Measurements from ENCODE around the gene KARS1.
"Not testable (repeated sequence)": the region's sequence is repeated elsewhere in the genome, so short reads cannot be mapped to it uniquely, and the experiment has no call there.

KARS1 gene

DNA sequence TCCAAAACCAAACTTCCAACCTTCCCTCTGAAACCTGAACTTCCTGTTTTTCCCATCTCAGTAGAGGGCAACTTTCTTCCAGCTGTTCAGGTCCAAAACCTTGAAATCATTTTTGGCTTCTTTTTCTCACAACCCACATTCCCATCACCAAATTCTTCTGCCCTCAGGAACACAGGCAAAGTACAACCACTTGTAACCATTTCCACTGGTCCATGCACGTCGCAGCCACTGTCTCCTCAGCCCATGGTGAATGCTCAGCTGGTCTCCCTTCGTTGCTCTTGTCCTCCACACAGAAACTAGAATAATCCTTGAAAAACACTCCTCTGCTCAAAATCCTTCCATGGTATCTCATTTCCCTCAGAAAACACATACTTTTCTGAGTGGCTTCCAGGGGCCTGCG, 20.7 kb downstream of the KARS1 start:
- FAIRE-seq = no peak
- no peak for DNase-seq (ENCODE audit: low spot score)

DNA sequence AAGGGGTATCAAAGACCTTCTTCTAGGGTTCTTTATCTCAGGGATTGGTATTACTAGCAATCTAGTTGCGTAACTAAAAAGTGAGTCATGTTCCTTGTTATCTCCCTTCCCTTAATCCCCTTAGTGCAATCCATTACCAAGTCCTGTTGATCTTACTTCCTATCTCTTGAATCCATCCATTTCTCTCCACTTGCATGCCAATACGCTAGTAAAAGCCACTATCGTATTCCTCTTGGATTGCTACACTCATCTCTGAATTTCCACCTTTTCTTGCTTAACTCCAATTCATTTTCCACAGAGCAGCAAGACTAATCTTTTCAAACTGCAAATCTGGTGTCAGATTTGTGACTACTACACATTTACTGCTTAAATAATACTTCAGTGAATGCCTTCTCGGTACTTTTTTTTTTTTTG, 22.5 kb downstream of the KARS1 start:
- FAIRE-seq = no peak

DNA sequence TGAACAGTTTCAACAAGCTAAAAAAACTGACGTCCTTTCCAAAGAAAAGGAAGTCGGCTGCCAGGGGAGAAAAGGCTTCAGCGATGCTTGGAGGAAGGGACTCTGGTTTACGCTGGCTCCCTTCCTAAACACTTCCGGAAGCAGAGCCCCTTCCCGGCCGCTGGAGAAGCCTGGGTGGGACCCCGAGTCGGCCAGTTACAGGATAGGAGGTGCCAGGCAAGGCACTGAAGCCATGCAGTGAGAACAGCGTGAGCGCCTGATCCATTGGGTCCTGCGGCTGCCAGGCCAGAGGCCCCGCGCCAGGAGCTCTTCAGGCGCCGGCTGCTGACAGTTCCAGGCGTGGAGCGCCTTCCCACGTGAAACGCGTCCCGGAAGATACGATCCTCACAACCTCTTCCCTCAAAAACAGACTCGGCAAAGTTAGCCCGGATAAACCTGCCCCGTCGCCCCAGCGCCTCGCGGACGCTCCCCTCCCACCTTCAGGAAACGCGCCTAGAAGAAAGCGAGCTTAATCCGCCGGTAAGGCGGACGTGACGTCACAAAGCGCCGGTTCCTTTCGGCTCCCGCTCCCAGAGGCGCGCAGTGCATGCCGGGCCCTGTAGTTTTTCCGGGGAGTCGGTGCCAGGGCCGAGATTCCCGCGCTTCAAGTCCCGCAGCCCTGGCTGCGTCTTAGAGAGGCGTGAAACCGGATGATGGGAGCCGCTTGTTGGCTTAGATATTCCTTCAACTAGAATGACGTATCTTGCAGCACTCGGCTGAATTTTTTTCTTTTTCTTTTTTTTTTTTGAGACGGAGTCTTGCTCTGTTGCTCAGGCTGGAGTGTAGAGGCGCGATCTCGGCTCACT, 24.5 kb downstream of the KARS1 start, which contains the start of gene ADAT1:
Gene ADAT1, minus strand, starts transcription at position 521 of the 845 bp plus-strand sequence. CDS start 2,482 bp downstream, outside the sequence.
- FAIRE-seq = peak; percentile 61
- peak; percentile 90 for DNase-seq (ENCODE audit: low spot score)

More for the DNA sequence above, 22.5 kb downstream of the KARS1 start:
- DNase-seq (ENCODE audit: low spot score) = no peak

DNA sequence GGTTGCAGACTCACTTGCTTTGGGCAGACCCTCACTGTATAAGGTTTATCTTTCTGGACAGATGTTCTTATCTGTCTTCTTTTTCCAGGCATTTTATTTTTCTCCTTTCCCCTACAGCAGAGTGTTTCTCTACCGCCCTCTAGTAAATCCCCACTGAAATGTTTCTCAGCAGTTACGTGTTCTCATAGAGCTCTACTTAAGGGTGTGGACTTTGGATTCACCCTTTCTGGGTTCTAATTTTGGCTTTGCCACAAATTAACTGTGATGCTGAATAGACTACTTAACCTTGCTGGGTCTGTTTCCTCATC, 26.3 kb downstream of the KARS1 start:
- DNase-seq (ENCODE audit: low spot score) = no peak
- FAIRE-seq = no peak

DNA sequence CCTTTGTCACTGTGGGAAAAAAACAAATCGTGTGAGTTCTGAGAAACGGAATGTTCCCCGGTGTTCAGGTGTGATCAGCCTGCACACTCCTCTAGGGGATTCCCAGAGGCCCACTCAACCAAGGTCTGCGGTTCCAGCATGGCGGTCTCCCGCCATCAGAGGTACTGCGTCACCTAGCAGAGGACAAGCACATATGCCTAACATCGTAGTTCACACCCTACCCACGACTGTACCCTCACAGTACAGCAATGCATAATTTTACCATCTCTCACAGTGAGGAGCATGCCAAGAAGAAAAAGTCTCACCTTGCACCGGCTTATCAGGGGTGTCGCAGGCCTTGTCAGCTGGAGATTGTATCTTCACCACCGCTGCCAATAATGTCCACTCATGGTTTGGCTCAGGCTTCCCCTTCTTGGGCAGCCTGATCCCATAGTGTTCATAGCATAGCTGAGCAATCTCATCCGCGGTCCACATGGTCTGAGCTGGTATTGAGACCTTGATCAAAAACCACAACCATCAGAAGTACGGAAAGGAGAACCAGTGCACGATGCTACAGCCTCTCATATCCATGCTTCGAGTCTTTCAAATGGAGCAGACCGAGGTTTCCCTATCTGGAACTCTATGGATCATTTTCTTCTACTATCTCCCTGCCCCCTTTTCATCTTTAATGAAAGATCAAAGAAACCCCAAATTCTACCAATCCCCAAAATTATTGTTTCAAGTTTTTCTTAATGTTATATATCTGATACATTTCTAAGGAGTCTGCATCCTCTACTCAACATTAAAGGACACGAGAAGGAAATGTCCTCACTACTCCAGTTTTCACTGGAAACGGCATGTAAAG, 26.9 kb downstream of the KARS1 start:
- DNase-seq (ENCODE audit: low spot score) = no peak
- no peak for FAIRE-seq

DNA sequence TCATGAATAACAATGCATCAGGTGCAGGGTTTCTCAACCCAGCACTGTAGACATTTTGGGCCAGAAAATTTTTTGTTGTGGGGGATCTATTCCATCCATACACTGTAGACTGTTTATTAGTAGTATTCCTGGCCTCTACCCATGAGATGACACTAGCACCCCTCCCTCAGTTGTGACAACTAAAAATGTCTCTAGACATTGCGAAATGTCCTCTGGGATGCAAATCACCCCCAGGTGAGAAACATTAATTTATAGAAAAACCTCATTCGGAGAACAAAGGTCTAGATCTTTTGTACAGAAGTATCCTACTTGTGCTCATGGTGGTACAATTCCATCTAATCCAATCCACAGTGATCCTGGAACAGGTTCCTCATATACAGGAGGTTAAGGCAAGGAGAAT, 28.7 kb downstream of the KARS1 start:
- no peak for DNase-seq (ENCODE audit: low spot score)
- no peak for FAIRE-seq

DNA sequence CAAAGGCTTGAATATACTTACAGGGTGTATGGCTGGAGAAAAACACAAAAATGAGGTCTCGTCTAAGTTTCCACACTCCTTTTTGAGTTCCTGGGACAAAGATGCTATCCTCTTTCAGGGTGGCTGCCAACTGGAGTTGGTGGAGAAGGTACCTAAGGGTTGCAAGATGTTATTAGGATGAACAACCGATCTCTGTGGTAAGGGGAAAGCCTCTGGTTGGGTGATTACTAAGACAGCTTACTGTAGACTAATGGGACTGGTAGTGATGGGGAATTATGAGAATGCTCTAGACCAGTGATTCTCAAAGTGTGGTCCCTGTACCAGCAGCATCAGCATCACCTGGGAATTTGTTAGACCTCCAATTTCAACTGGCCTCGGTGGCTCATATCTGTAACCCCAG, 30.3 kb downstream of the KARS1 start:
- FAIRE-seq (no peak), DNase-seq (ENCODE audit: low spot score) (no peak)

DNA sequence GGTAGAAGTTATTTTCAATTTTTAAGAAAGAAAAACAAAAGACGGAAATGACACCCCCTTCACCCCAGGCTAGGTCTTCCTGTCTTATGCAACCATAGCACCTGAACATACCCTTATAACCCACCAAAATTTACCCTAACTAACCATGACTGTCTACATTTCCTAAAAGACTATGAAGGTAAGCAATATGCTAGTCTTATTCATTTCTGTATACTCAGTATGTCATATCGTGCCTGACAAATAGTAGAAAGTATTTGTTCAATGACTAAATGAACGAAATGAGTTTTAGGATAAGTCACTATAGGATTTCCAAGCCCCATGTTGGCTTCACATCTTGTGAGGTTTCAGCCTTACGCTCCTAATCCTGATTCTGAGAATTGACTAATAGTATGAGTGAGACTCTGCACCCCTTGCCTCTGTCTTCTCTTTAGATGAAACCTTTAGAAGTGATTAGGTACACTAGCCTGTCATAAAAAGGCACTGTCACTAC, 30.9 kb downstream of the KARS1 start:
- FAIRE-seq = no peak
- no peak for DNase-seq (ENCODE audit: low spot score)

DNA sequence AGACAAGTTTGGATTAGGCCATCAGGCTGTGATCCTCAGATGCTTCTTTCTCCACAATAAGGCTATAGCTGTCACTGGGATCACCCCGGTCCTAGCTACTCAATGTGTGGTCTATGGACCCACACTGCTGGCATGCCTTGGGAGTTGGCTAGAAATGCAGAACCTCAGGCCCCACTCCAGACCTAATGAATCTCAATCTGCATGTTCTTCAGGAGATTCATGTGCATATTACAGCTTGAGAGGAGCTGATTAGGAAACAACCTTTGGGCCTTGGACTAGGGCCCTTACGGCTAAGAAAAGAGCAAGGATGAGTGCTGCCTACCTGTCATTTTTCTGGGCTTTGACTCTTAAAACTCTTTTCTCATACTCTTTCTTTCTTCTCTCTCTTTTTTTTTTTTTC, 31.8 kb downstream of the KARS1 start:
- DNase-seq (ENCODE audit: low spot score) = no peak

DNA sequence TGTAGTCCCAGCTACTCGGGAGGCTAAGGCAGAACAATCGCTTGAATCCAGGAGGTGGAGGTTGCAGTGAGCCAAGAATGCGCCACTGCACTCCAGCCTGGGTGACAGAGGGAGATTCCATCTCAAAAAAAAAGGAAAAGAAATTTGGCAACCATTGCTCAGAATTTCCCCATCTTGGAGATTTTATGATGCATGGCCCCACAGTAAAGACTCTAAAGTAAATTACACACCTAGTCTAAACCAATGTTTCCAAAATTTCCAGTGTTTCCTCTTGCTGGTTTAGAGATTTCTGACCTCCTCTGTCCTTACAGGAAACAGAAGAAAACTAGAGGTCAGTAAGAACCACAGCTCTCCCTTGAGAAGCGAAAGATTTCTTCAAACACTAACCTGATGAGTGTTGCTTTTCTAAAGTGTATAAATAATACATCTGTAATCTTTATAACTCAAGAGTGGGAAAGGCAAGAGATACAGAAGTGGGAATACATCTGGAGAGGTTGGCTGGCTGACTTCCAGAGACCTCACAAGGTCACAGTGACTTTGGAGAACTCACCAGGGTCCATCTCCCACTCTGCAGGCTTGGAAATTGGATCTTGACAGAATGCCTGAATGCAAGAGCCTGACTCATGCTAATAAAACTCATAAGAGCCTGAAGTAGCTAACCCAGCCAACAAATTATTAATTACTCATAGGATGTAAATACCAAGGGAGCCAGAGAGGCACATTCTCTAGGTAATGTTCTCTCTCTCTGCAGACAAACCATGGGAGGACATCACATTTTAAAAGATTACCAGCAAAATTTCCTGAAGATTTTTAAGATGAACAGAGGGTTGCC, 33.2 kb downstream of the KARS1 start:
- DNase-seq (ENCODE audit: low spot score) (no peak), FAIRE-seq (no peak)

More for the DNA sequence above, 31.8 kb downstream of the KARS1 start:
- FAIRE-seq = no peak

DNA sequence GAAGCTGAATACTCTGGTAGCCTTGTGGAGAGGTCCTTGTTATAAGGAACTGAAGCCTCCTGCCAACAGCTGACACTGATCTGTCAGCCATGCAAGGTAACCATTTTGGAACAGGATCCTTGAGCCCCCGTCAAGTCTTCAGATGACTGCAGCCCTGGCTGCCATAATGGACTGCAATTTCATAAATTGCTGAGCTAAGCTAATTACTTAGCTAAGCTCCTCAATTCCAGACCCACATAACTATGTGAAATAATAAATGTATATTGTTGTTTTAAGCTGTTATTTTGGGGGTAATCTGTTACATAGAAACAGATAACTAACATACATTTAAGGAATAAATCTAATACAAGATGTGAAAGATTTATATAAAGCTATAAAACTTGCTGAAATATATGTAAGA, 41.0 kb downstream of the KARS1 start:
- DNase-seq (ENCODE audit: low spot score) = no peak
- no peak for FAIRE-seq

DNA sequence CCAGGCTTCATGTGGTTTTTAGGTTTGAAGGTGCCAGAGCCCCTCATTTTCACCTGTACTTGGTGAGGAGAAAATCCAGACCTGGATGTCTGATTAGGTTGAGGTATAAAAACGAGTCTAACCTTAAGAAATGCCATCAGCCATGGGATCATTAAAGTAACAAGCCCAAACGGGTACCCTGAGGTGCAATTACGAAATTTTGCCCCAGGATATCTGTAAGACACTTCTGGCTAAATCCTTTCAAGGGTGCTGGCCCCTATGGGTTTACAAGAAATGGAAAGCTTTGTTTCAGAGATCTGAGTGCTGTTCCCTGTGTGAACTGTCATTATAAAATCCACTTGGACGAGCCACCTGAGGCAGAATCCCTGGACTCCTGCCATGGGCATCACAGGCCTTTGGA, 44.2 kb downstream of the KARS1 start:
- DNase-seq (ENCODE audit: low spot score) = no peak
- FAIRE-seq = no peak

DNA sequence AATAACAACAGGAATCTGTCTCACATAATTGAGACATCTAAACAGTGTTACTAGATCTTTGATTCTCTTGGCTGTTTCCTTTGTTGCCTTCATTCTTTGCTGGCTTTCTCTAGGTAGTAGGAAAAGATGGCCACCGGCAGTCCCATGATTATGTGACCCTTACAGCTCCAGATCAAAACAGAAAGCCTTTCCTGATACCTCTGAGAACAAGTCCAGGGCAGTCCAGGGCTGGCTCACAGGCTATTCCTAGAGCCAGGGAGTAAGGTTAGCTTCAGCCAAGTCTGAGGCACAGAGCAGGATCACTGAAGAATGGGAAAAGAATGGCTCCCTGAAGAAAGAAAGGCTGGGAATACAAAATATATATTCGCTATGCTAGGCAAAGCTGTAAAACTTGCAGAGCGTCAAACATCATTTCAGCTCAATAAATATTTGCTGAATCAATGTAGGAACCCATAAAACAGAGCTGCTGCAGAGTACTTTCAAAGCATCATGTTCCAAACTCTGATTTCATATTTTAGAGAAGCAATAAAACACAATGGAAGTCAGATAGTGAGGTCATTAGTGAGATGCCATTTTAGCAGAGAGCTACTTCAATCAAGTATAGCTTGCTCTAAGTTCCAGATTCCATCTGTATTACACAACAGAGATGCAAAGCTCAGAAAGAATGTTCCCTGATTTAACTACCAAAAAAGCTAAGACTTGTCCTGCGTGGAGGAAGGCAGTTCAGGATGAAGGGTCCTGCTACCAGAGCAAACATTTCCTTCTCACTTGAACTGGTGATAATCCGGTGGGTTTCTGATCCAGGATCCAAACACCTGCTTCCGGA, 47.8 kb downstream of the KARS1 start:
- no peak for FAIRE-seq
- DNase-seq (ENCODE audit: low spot score) = no peak

DNA sequence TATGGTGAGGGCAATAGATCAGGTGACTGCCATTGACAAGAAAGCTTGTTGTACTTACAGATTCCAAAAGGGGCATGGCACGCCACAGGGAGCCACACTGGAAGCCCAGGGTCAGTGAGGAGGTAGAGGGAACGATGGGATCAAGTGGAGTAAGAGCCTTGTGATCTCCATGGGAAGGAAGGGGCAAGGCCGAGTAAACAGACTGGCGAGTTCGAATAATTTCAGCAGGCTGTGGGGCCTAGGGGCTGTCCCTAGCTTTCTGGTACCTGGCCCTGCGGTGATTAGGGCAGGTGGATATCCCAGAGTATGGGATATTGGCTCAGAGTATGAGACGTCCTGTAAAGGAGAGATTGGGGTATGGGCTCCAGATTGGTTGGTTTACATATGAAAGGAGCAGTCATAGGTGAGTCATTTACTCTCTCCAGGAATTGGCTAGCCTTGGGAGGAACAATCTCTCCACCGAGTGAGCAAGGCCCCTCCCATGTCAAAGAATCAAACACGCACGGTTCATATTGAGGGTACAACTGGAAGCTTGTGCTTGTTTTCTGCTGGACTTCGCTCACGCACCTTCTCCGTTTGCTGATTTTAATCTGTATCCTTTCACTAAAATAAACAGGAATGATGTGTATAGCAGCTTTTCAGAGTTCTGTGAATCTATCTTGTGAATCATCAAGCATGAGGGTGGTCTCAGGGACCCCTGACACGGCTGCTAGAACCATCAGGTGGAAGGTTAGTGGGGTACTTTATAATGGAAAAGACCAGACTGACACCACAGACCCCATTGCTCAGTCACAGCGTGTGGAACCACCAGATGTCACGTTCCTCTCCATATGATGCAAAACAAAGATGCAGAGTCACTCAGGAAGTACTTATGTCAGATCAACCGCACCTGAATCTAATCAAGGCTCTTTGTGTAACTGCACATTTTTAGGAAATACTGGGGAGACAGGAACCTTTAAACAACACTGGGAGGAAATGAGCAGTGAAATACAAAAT, 53.3 kb downstream of the KARS1 start:
- no peak for FAIRE-seq
- no peak for DNase-seq (ENCODE audit: low spot score)

DNA sequence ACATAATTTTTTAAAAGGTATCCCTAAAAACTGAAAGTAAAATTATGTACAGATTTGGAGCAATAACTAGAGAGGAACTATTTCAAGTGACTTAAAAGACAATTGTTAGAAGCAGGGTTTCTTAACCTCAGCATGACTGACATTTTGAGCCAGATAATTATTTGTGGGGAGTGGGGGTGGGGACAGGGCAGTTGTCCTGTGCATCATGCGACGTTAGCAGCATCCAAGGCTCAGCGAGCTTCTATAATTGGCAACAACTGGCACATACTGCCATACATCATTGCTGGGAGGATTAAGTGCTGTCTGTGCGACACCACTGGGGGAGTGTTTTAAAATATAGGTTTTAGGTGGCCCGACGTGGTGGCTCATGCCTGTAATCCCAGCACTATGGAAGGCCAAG, 54.2 kb downstream of the KARS1 start:
- DNase-seq (ENCODE audit: low spot score) (no peak), FAIRE-seq (no peak)

DNA sequence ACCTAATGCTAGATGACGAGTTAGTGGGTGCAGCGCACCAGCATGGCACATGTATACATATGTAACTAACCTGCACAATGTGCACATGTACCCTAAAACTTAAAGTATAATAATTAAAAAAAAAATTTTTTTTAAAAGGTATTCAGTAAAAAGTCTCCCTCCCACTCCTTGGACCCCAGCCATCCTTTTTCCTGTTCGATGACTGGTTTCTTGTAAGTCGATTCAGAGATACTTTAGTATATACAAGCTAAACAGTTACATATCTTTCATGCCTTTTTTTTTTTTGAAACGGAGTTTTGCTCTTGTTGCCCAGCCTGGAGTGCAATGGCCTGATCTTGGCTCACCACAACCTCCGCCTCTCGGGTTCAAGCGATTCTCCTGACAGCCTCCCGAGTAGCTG, 55.5 kb downstream of the KARS1 start:
- not testable (repeated sequence) for FAIRE-seq; DNase-seq (ENCODE audit: low spot score)

DNA sequence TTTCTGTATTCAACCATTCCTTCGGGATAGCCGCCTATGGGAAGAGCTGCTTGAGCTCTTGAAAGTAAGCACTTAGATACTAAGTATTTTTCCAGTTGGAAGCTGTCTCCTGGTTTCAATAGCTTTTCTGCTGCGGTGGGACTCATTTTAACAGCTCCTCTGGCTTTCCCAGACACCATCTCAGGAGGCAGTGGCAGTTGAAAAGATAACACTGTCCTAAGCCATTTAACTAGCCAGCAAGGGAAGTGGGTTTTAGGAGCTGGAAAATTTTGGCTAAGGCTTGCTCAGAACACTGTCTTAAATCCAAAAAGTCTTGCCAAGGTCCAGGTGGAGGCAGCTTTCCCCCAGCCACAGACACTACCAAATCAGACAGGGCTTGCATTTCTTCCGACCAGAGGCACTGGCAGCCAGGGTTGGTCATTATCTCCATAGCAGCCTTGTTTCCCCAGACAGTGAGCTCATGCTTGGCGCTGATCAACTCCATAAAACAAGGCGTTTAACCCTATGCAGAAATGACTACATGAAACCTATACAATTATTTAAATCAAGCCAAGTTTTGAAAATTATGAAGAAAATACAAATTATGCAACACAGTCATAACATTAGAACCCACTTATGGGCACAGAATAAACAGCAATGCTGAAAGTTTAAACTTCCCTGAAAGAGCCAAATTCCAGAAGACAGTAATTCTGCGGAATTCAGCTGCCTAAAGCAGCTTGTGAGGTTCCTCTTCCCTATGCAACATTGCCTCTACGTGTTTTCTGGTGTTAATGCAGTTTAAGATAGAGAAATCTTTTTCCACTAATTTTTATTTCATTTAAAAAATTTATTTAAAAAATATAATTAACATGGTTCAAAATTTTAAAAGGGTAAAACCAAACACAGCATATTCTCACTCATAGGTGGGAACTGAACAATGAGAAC, 56.3 kb downstream of the KARS1 start:
- no peak for DNase-seq (ENCODE audit: low spot score)
- FAIRE-seq = no peak

DNA sequence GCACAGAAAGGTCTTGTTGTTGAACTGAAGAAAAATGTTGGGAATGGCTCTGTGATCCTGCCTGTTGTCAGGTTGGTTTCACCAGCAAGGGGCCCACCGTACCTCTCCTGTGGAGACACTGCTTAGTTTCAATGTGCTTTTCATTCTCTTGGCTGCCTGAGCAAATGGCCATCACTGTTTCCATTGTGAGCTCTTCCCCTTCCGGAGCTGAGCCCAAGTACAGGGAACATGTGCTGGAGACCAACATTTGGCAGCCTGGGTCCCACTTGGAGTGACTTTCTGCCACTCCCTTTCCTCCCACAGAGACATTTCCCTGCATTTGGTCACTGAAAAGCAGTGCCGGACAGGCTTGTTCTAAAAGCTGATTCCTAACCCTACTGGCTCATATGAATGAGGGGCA, 58.2 kb downstream of the KARS1 start:
- DNase-seq (ENCODE audit: low spot score) (no peak), FAIRE-seq (no peak)
